ENCODE data around the gene APLF. TPM values are rescaled to one million over a fixed set of nuclear protein-coding genes. Genes with fewer than 3 reads are reported as not detected.

APLF gene
- total and polyA plus RNA-seq, 2 of the 8 experiments (the other 6 are each of a cell fraction or from before 2014, with no cell fraction given), result 4.4 to 7.3 TPM

- TF ChIP-seq CHD7 (IDR thresholded peaks at IDR 0.05; ENCODE audit: insufficient replicate concordance, low read length) (no peak), HDAC6 (IDR thresholded peaks at IDR 0.05; ENCODE audit: low read depth, low read length) (no peak)
Measured at GRCh38 chr2:68466778-68467076, 658 bp upstream of the APLF start (continued).
